HepG2 (cell line): Measurements from ENCODE around the gene PCBP1. TPM values are rescaled to one million over a fixed set of nuclear protein-coding genes. Genes with fewer than 3 reads are reported as not detected.

Source experiments
- BRD4 ChIP-seq: sonication (generic); formaldehyde crosslinking; IDR thresholded peaks from 2 replicates; pipeline ENCODE4 v1.4.0; 2020; ENCODE audit warnings: missing genetic modification reagents
- FOXK1 ChIP-seq: sonication (generic); formaldehyde crosslinking; IDR thresholded peaks from 2 replicates; pipeline ENCODE4 v1.4.0; 2020; ENCODE audit warnings: low read depth, missing genetic modification reagents, borderline replicate concordance
- GABPB1 ChIP-seq: IDR thresholded peaks from 2 replicates; pipeline ENCODE4 v1.6.1; 2016; ENCODE audit warnings: mild to moderate bottlenecking, missing genetic modification reagents, moderate library complexity, missing compliant biosample characterization
- HNRNPLL ChIP-seq: fragments of 200-400 bp; formaldehyde crosslinking; IDR thresholded peaks from 2 replicates; pipeline ENCODE4 v1.6.1; 2017; ENCODE audit warnings: mild to moderate bottlenecking, low read depth, low read length; ENCODE audit not compliant: poor library complexity, severe bottlenecking
- IKZF1 ChIP-seq: fragments of 450-650 bp; IDR thresholded peaks from 2 replicates; pipeline ENCODE4 v1.7.1; 2016
- KDM5A ChIP-seq: fragments of 200-600 bp; sonication (generic); IDR thresholded peaks from 2 replicates; pipeline ENCODE4 v1.7.0; 2018; ENCODE audit warnings: antibody characterized with exemption, mild to moderate bottlenecking, low read length, borderline replicate concordance
- NR2F2 ChIP-seq: IDR thresholded peaks from 2 replicates; pipeline ENCODE4 v1.6.1; 2012; ENCODE audit warnings: low read depth, inconsistent platforms, borderline replicate concordance
- RAD51 ChIP-seq: fragments of 450-650 bp; IDR thresholded peaks from 2 replicates; pipeline ENCODE4 v1.6.1; 2016; ENCODE audit warnings: borderline replicate concordance
- RCOR2 ChIP-seq: IDR thresholded peaks from 2 replicates; pipeline ENCODE4 v1.6.1; 2016; ENCODE audit warnings: missing biosample characterization, missing genetic modification reagents
- STAG1 ChIP-seq: sonication (generic); formaldehyde crosslinking; IDR thresholded peaks from 2 replicates; pipeline ENCODE4 v1.4.0; 2020; ENCODE audit warnings: missing genetic modification reagents
- TAF1 ChIP-seq: sonication (generic); formaldehyde crosslinking; IDR thresholded peaks from 2 replicates; pipeline ENCODE4 v1.4.0; 2020; ENCODE audit warnings: missing genetic modification reagents
- TOPORS ChIP-seq: sonication (generic); formaldehyde crosslinking; IDR thresholded peaks from 2 replicates; pipeline ENCODE4 v1.8.0; 2023; ENCODE audit warnings: mild to moderate bottlenecking, missing genetic modification reagents
- ZFYVE20 ChIP-seq: sonication (generic); formaldehyde crosslinking; IDR thresholded peaks from 2 replicates; pipeline ENCODE4 v1.8.0; 2023; ENCODE audit warnings: low read depth, mild to moderate bottlenecking, moderate library complexity, missing genetic modification reagents, borderline replicate concordance
- ZNF616 ChIP-seq: sonication (generic); formaldehyde crosslinking; IDR thresholded peaks from 2 replicates; pipeline ENCODE4 v1.5.0; 2020; ENCODE audit warnings: low read depth, mild to moderate bottlenecking, missing genetic modification reagents
- ZNF672 ChIP-seq: sonication (generic); formaldehyde crosslinking; IDR thresholded peaks from 2 replicates; pipeline ENCODE4 v1.8.1; 2022; ENCODE audit warnings: missing genetic modification reagents
- ZNF7 ChIP-seq: IDR thresholded peaks from 2 replicates; pipeline ENCODE4 v1.6.1; 2016; ENCODE audit warnings: missing biosample characterization, missing genetic modification reagents
- polyA plus RNA-seq, 8 experiments: library from polyadenylated mRNA; depleted of rRNA in 3 of 8; stranded (reverse) in 7 of 8; unstranded in 1 of 8; fragments of >200 nt; fragmentation: Illumina TruSeq in 4 of 8; extraction: Trizol in 4 of 8; gene quantifications; 2 replicates each; pipeline versions ENCODE4 v1.2.1 to v1.2.3, GENCODE V29; 2011 to 2016; ENCODE audit warnings: low read depth in 4 of 8, missing spikeins in 1 of 8, mixed read lengths in 1 of 8; ENCODE audit not compliant: insufficient read depth in 1 of 8
- total RNA-seq, 5 experiments: library from RNA; depleted of rRNA; stranded (reverse); fragments of >200 nt; fragmentation: Illumina TruSeq; extraction: Trizol; gene quantifications; 2 replicates each; pipeline ENCODE4 v1.2.3, GENCODE V29; 2016; ENCODE audit warnings: low read depth in 1 of 5
- TF ChIP-seq, protein P1 (sequence below): sonication (generic); formaldehyde crosslinking; IDR thresholded peaks from 2 replicates; pipeline ENCODE4 v1.5.1; 2020; ENCODE audit warnings: mild to moderate bottlenecking, missing genetic modification reagents, moderate library complexity
- TF ChIP-seq, protein P2 (sequence below): sonication (generic); formaldehyde crosslinking; IDR thresholded peaks from 2 replicates; pipeline ENCODE4 v1.5.1; 2020; ENCODE audit warnings: missing genetic modification reagents, mild to moderate bottlenecking, borderline replicate concordance
- TF ChIP-seq, protein P3 (sequence below), 2 experiments: fragments of 450-650 bp in 1 of 2; sonication (generic) in 1 of 2; formaldehyde crosslinking; IDR thresholded peaks; 2 replicates each; pipeline versions ENCODE4 v1.5.0 to v1.8.0; 2020 to 2022; ENCODE audit warnings: mild to moderate bottlenecking in 1 of 2, missing genetic modification reagents in 1 of 2
- TF ChIP-seq, protein P4 (sequence below): sonication (generic); formaldehyde crosslinking; IDR thresholded peaks from 2 replicates; pipeline ENCODE4 v1.4.0; 2020; ENCODE audit warnings: mild to moderate bottlenecking, missing genetic modification reagents
- TF ChIP-seq, protein P5 (sequence below): sonication (generic); formaldehyde crosslinking; conservative IDR thresholded peaks from 2 replicates; pipeline ENCODE4 v1.8.0; 2022; ENCODE audit warnings: mild to moderate bottlenecking, moderate library complexity, missing genetic modification reagents

PCBP1 gene
- total and polyA plus RNA-seq, 2 of the 13 experiments (the other 11 are each of a cell fraction or from before 2014, with no cell fraction given), result 32.0 to 137 TPM

DNA sequence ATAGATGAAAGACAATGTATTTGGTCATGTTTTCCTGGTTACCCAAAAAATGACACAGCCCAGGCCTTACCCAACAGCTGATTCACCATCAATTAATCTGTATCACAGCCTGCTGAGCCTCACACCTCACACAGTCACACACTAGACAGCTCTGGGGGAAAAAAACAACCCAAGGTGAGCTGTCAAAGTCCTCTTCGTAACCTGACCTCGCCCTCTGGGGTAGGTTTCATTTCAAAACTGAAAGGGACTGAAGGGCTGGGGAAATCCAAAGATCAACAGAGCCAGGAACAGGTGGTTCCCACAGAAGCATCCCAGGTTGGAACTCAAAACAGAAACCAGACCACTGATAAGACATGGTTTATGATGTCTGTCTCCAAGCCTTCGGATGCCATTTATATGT is 18.2 kb upstream of the PCBP1 start (continued):
- TF ChIP-seq, protein P1, sequence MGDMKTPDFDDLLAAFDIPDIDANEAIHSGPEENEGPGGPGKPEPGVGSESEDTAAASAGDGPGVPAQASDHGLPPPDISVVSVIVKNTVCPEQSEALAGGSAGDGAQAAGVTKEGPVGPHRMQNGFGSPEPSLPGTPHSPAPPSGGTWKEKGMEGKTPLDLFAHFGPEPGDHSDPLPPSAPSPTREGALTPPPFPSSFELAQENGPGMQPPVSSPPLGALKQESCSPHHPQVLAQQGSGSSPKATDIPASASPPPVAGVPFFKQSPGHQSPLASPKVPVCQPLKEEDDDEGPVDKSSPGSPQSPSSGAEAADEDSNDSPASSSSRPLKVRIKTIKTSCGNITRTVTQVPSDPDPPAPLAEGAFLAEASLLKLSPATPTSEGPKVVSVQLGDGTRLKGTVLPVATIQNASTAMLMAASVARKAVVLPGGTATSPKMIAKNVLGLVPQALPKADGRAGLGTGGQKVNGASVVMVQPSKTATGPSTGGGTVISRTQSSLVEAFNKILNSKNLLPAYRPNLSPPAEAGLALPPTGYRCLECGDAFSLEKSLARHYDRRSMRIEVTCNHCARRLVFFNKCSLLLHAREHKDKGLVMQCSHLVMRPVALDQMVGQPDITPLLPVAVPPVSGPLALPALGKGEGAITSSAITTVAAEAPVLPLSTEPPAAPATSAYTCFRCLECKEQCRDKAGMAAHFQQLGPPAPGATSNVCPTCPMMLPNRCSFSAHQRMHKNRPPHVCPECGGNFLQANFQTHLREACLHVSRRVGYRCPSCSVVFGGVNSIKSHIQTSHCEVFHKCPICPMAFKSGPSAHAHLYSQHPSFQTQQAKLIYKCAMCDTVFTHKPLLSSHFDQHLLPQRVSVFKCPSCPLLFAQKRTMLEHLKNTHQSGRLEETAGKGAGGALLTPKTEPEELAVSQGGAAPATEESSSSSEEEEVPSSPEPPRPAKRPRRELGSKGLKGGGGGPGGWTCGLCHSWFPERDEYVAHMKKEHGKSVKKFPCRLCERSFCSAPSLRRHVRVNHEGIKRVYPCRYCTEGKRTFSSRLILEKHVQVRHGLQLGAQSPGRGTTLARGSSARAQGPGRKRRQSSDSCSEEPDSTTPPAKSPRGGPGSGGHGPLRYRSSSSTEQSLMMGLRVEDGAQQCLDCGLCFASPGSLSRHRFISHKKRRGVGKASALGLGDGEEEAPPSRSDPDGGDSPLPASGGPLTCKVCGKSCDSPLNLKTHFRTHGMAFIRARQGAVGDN (CRISPR knock-in tag), result no peak
- TF ChIP-seq ZNF672 (CRISPR knock-in tag) (no peak), TAF1 (no peak), IKZF1 (no peak), STAG1 (CRISPR knock-in tag) (peak; percentile 15; the same call in 1 of the 2 replicates), RAD51 (no peak), ZNF616 (CRISPR knock-in tag) (no peak), BRD4 (CRISPR knock-in tag) (no peak), FOXK1 (peak; percentile 32; the same call in 1 of the 2 replicates), KDM5A (no peak), ZFYVE20 (CRISPR knock-in tag) (no peak), GABPB1 (CRISPR knock-in tag) (no peak), HNRNPLL (no peak), ZNF7 (no peak), NR2F2 (peak; percentile 57; the same call in 1 of the 2 replicates), TOPORS (CRISPR knock-in tag) (no peak), RCOR2 (no peak)
- TF ChIP-seq, protein P2, sequence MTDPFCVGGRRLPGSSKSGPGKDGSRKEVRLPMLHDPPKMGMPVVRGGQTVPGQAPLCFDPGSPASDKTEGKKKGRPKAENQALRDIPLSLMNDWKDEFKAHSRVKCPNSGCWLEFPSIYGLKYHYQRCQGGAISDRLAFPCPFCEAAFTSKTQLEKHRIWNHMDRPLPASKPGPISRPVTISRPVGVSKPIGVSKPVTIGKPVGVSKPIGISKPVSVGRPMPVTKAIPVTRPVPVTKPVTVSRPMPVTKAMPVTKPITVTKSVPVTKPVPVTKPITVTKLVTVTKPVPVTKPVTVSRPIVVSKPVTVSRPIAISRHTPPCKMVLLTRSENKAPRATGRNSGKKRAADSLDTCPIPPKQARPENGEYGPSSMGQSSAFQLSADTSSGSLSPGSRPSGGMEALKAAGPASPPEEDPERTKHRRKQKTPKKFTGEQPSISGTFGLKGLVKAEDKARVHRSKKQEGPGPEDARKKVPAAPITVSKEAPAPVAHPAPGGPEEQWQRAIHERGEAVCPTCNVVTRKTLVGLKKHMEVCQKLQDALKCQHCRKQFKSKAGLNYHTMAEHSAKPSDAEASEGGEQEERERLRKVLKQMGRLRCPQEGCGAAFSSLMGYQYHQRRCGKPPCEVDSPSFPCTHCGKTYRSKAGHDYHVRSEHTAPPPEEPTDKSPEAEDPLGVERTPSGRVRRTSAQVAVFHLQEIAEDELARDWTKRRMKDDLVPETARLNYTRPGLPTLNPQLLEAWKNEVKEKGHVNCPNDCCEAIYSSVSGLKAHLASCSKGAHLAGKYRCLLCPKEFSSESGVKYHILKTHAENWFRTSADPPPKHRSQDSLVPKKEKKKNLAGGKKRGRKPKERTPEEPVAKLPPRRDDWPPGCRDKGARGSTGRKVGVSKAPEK, result no peak
- TF ChIP-seq, protein P3, sequence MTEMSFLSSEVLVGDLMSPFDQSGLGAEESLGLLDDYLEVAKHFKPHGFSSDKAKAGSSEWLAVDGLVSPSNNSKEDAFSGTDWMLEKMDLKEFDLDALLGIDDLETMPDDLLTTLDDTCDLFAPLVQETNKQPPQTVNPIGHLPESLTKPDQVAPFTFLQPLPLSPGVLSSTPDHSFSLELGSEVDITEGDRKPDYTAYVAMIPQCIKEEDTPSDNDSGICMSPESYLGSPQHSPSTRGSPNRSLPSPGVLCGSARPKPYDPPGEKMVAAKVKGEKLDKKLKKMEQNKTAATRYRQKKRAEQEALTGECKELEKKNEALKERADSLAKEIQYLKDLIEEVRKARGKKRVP (CRISPR knock-in tag; IDR thresholded peaks at IDR 0.05), result no peak
- TF ChIP-seq, protein P4, sequence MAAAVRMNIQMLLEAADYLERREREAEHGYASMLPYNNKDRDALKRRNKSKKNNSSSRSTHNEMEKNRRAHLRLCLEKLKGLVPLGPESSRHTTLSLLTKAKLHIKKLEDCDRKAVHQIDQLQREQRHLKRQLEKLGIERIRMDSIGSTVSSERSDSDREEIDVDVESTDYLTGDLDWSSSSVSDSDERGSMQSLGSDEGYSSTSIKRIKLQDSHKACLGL (CRISPR knock-in tag), result no peak
- TF ChIP-seq, protein P5, sequence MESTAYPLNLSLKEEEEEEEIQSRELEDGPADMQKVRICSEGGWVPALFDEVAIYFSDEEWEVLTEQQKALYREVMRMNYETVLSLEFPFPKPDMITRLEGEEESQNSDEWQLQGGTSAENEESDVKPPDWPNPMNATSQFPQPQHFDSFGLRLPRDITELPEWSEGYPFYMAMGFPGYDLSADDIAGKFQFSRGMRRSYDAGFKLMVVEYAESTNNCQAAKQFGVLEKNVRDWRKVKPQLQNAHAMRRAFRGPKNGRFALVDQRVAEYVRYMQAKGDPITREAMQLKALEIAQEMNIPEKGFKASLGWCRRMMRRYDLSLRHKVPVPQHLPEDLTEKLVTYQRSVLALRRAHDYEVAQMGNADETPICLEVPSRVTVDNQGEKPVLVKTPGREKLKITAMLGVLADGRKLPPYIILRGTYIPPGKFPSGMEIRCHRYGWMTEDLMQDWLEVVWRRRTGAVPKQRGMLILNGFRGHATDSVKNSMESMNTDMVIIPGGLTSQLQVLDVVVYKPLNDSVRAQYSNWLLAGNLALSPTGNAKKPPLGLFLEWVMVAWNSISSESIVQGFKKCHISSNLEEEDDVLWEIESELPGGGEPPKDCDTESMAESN (CRISPR knock-in tag), result 0 out of 2 replicates have a peak, but pooled peaks have one; percentile 32
